Colonic mucosa (tissue), 4 donors: Measurements from ENCODE around the gene GFM2. TPM values are rescaled to one million over a fixed set of nuclear protein-coding genes. Genes with fewer than 3 reads are reported as not detected.
A peak's percentile ranks its signal among the peaks of the same experiment; 100 is the strongest.
"Not testable (repeated sequence)": the region's sequence is repeated elsewhere in the genome, so short reads cannot be mapped to it uniquely, and the experiment has no call there.

Experiments used
- DNase-seq: peaks from one replicate; pipeline ENCODE4 v3.0.0-alpha.2; 2020
- H3K27ac ChIP-seq: fragments of 200-600 bp; one replicate; pipeline ENCODE4 v1.8.0; 2021
- H3K27me3 ChIP-seq: fragments of 200-600 bp; one replicate; pipeline ENCODE4 v1.8.0; 2021
- H3K36me3 ChIP-seq: fragments of 200-600 bp; one replicate; pipeline ENCODE4 v1.8.0; 2021
- H3K4me1 ChIP-seq: fragments of 200-600 bp; one replicate; pipeline ENCODE4 v1.8.0; 2021; ENCODE audit warnings: mild to moderate bottlenecking
- H3K4me3 ChIP-seq: fragments of 200-600 bp; one replicate; pipeline ENCODE4 v1.8.0; 2021
- H3K9ac ChIP-seq, 2 donors: one replicate each; pipeline ENCODE4 v1.7.0; 2013; ENCODE audit warnings: control low read depth in 2 of 2, low read depth in 2 of 2, low read length in 2 of 2
- H3K9me3 ChIP-seq: fragments of 200-600 bp; one replicate; pipeline ENCODE4 v1.8.0; 2021
- CTCF ChIP-seq: fragments of 200-600 bp; IDR thresholded peaks from one replicate; pipeline ENCODE4 v1.8.0; 2022; ENCODE audit warnings: antibody characterized with exemption, mild to moderate bottlenecking
- intact Hi-C: fragments of 100-400 bp; cut with DNase I; formaldehyde crosslinking; loops from one replicate; pipeline ENCODE4 v1.14.1; 2022
- total RNA-seq, 2 donors: library from RNA; stranded (reverse); fragmentation: NEBNext Ultra II Directional in 1 of 2; extraction: Animal tissue kit (Norgen Biotek cat#: 25700) in 1 of 2; gene quantifications; one replicate each; pipeline ENCODE4 v1.2.1, GENCODE V29; 2021
- donor health status: healthy.
- donor health status: DM: no; HTN: no; CAD: no.
- donor health status: DM: no; HTN: no; CAD: no.

The GFM2 gene
- total RNA-seq, 2 donors from 2014 or later: 24.1 to 31.4 TPM

- intact Hi-C loops: no loop called here
- Histone ChIP-seq H3K9ac (no peak overlapping the region), H3K36me3 (no peaks in the 10 kb centered on the region), H3K27me3 (no peaks in the 10 kb centered on the region), H3K9me3 (no peaks in the 10 kb centered on the region), H3K4me3 (no peak overlapping the region), H3K27ac (no peak overlapping the region), H3K4me1 (no peaks in the 10 kb centered on the region)
- no peak for DNase-seq
- no peak for TF ChIP-seq CTCF
Observed at GRCh38 chr5:74798977-74799911, 32.3 kb upstream of the GFM2 start.

GRCh38 chr5:74791669-74792068 is 24.8 kb upstream of the GFM2 start:
- intact Hi-C loops: not testable (repeated sequence)

GRCh38 chr5:74787424-74787823 is 20.5 kb upstream of the GFM2 start:
- Histone ChIP-seq H3K27ac (no peak overlapping the region), H3K4me1 (no peaks in the 10 kb centered on the region), H3K4me3 (no peak overlapping the region), H3K9ac (no peak overlapping the region), H3K27me3 (no peaks in the 10 kb centered on the region), H3K36me3 (no peaks in the 10 kb centered on the region), H3K9me3 (no peaks in the 10 kb centered on the region)
- no peak for TF ChIP-seq CTCF
- intact Hi-C loops: loop anchor here (5.0 kb wide), 1 partner anchor 115 kb away; no protein-coding TSS in a partner anchor
- DNase-seq: no peak

More at GRCh38 chr5:74791669-74792068, 24.8 kb upstream of the GFM2 start:
- H3K4me3 ChIP-seq, H3K9me3 ChIP-seq, H3K27ac ChIP-seq, DNase-seq, H3K4me1 ChIP-seq, H3K9ac ChIP-seq, H3K36me3 ChIP-seq, H3K27me3 ChIP-seq: not testable (repeated sequence)

DNA sequence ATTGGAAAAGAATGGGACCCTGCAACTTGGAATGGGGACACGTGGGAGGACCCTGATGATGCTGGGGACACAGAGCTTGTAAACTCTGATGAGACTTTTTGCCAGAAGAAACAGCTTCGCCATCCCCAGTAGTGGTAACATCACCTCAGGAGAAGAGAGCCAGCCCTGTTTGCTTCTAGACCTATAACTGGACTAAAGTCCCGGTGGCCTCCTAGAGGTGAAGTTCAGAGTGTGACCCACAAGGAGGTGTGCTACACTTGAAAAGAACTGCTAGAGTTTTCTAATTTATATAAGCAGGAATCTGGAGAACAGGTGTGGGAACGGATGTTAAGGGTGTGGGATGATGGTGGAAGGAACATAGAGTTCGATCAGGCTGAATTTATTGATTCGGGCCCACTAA is 19.9 kb upstream of the GFM2 start:
- H3K4me3 ChIP-seq: no peak overlapping the region
- intact Hi-C loops: loop anchor here (5.0 kb wide), 1 partner anchor 115 kb away; no protein-coding TSS in a partner anchor
- H3K36me3 ChIP-seq: no peaks in the 10 kb centered on the region
- H3K9me3 ChIP-seq: no peaks in the 10 kb centered on the region
- peak; percentile 11 for TF ChIP-seq CTCF
- H3K4me1 ChIP-seq: no peaks in the 10 kb centered on the region
- no peak for DNase-seq
- H3K9ac ChIP-seq: no peak overlapping the region
- no peaks in the 10 kb centered on the region for H3K27me3 ChIP-seq
- H3K27ac ChIP-seq: no peak overlapping the region

DNA sequence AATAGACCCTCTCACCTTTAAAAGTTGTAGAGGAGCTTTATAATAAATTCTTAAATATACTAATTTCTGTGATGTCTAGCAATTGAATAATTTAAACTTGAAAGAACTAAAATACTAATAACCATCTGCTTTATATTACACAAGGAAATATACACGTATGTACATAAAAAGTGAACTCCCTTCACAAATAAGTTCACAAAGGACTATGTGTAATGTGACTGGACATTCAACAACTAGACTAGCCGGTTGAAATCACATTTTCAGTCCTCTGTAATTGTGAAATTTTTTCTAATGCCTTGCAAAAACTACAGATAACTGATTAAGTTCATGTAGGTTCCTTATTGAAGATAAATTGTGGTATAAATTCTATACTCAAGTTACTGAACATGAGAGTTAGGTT is 11.7 kb upstream of the GFM2 start:
- Histone ChIP-seq H3K4me1 (no peaks in the 10 kb centered on the region), H3K27ac (no peak overlapping the region), H3K36me3 (no peaks in the 10 kb centered on the region), H3K9ac (no peak overlapping the region), H3K4me3 (no peak overlapping the region), H3K9me3 (no peaks in the 10 kb centered on the region), H3K27me3 (no peaks in the 10 kb centered on the region)
- intact Hi-C loops: no loop called here
- TF ChIP-seq CTCF: no peak
- DNase-seq: no peak

GRCh38 chr5:74772359-74772758 is 5.4 kb upstream of the GFM2 start:
- TF ChIP-seq CTCF: no peak
- Histone ChIP-seq H3K27ac (no peak overlapping the region), H3K4me3 (no peak overlapping the region), H3K36me3 (no peaks in the 10 kb centered on the region), H3K9ac (no peak overlapping the region), H3K27me3 (no peaks in the 10 kb centered on the region), H3K4me1 (peaks cover 6% of the 10 kb centered on the region), H3K9me3 (no peaks in the 10 kb centered on the region)
- intact Hi-C loops: no loop called here
- no peak for DNase-seq
